Measurements from ENCODE around the gene SSR2.

GRCh38 chr1:155962599-155963211 is 58.0 kb downstream of the SSR2 start:
- TF ChIP-seq, protein P1, sequence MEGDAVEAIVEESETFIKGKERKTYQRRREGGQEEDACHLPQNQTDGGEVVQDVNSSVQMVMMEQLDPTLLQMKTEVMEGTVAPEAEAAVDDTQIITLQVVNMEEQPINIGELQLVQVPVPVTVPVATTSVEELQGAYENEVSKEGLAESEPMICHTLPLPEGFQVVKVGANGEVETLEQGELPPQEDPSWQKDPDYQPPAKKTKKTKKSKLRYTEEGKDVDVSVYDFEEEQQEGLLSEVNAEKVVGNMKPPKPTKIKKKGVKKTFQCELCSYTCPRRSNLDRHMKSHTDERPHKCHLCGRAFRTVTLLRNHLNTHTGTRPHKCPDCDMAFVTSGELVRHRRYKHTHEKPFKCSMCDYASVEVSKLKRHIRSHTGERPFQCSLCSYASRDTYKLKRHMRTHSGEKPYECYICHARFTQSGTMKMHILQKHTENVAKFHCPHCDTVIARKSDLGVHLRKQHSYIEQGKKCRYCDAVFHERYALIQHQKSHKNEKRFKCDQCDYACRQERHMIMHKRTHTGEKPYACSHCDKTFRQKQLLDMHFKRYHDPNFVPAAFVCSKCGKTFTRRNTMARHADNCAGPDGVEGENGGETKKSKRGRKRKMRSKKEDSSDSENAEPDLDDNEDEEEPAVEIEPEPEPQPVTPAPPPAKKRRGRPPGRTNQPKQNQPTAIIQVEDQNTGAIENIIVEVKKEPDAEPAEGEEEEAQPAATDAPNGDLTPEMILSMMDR (IDR thresholded peaks at IDR 0.05; ENCODE audit: insufficient read depth, low read depth, low read length) = no peak
- no peak for TF ChIP-seq EZH2 (IDR thresholded peaks at IDR 0.05; ENCODE audit: insufficient read depth, low read length)
